ENCODE results near the gene MTUS2.

MTUS2 gene

GRCh38 chr13:29458419-29458818 lies 638.3 kb downstream of the MTUS2 start:
- no peak for DNase-seq (ENCODE audit: low read depth)
- no peak overlapping the region for H3K4me3 ChIP-seq (ENCODE audit: low read depth, low read length)
- TF ChIP-seq CTCF (conservative IDR thresholded peaks at IDR 0.05; ENCODE audit: low read depth, low read length) = no peak

- no peak for TF ChIP-seq CTCF (conservative IDR thresholded peaks at IDR 0.05; ENCODE audit: low read depth, low read length)
- DNase-seq (ENCODE audit: low read depth) = no peak
- no peak overlapping the region for H3K4me3 ChIP-seq (ENCODE audit: low read depth, low read length)
These were observed 639.7 kb downstream of the MTUS2 start for GRCh38 chr13:29459813-29460355.

- no peak for DNase-seq (ENCODE audit: low read depth)
- TF ChIP-seq CTCF (conservative IDR thresholded peaks at IDR 0.05; ENCODE audit: low read depth, low read length) = no peak
- H3K4me3 ChIP-seq (ENCODE audit: low read depth, low read length) = no peak overlapping the region
These were observed 644.1 kb downstream of the MTUS2 start for GRCh38 chr13:29464105-29464679.

GRCh38 chr13:29465741-29466293 lies 645.7 kb downstream of the MTUS2 start:
- no peak for TF ChIP-seq CTCF (conservative IDR thresholded peaks at IDR 0.05; ENCODE audit: low read depth, low read length)
- peak; percentile 76 for DNase-seq (ENCODE audit: low read depth)

GRCh38 chr13:29471551-29471950 lies 651.4 kb downstream of the MTUS2 start:
- no peak overlapping the region for H3K4me3 ChIP-seq (ENCODE audit: low read depth, low read length)
- DNase-seq (ENCODE audit: low read depth) = no peak
- TF ChIP-seq CTCF (conservative IDR thresholded peaks at IDR 0.05; ENCODE audit: low read depth, low read length) = no peak

More at GRCh38 chr13:29465741-29466293, 645.7 kb downstream of the MTUS2 start:
- H3K4me3 ChIP-seq (ENCODE audit: low read depth, low read length) = no peak overlapping the region

- peak; percentile 100 for TF ChIP-seq CTCF (conservative IDR thresholded peaks at IDR 0.05; ENCODE audit: low read depth, low read length)
- peak; percentile 80 for DNase-seq (ENCODE audit: low read depth)
- H3K4me3 ChIP-seq (ENCODE audit: low read depth, low read length) = no peak overlapping the region
These were observed 652.3 kb downstream of the MTUS2 start for GRCh38 chr13:29472332-29472961.
